Neural cell (in vitro differentiated cells): Measurements from ENCODE around the gene CKAP4.

ENCODE experiments used
- EP300 ChIP-seq: fragments of 450-650 bp; conservative IDR thresholded peaks from 2 replicates; pipeline ENCODE4 v1.6.1; 2014; ENCODE audit warnings: antibody characterized with exemption, mild to moderate bottlenecking, moderate library complexity; ENCODE audit not compliant: poor library complexity, severe bottlenecking
- EZH2 ChIP-seq: fragments of 200-600, 300-800 bp; shearing (Covaris generic), sonication (generic); IDR thresholded peaks from 2 replicates; pipeline ENCODE4 v1.6.1; 2014; ENCODE audit warnings: antibody characterized with exemption, low read length, borderline replicate concordance, mild to moderate bottlenecking; ENCODE audit not compliant: insufficient read depth, poor library complexity, severe bottlenecking
- POLR2AphosphoS5 ChIP-seq: IDR thresholded peaks from 2 replicates; pipeline ENCODE4 v1.6.1; 2012
- RAD21 ChIP-seq: fragments of 450-650 bp; conservative IDR thresholded peaks from 2 replicates; pipeline ENCODE4 v1.6.1; 2014; ENCODE audit warnings: antibody characterized with exemption, mild to moderate bottlenecking, moderate library complexity
- SMC3 ChIP-seq: fragments of 450-650 bp; conservative IDR thresholded peaks from 2 replicates; pipeline ENCODE4 v1.6.1; 2014; ENCODE audit warnings: antibody characterized with exemption, mild to moderate bottlenecking, moderate library complexity; ENCODE audit not compliant: poor library complexity
- TAF1 ChIP-seq: IDR thresholded peaks from 2 replicates; pipeline ENCODE4 v1.6.1; 2012; ENCODE audit warnings: low read depth
- TF ChIP-seq, protein P1 (sequence below): fragments of 450-650 bp; IDR thresholded peaks from 2 replicates; pipeline ENCODE4 v1.5.1; 2014; ENCODE audit warnings: antibody characterized with exemption, mild to moderate bottlenecking, moderate library complexity; ENCODE audit not compliant: poor library complexity, severe bottlenecking

GRCh38 chr12:106285982-106286381 lies 38.2 kb upstream of the CKAP4 start:
- TF ChIP-seq, protein P1, sequence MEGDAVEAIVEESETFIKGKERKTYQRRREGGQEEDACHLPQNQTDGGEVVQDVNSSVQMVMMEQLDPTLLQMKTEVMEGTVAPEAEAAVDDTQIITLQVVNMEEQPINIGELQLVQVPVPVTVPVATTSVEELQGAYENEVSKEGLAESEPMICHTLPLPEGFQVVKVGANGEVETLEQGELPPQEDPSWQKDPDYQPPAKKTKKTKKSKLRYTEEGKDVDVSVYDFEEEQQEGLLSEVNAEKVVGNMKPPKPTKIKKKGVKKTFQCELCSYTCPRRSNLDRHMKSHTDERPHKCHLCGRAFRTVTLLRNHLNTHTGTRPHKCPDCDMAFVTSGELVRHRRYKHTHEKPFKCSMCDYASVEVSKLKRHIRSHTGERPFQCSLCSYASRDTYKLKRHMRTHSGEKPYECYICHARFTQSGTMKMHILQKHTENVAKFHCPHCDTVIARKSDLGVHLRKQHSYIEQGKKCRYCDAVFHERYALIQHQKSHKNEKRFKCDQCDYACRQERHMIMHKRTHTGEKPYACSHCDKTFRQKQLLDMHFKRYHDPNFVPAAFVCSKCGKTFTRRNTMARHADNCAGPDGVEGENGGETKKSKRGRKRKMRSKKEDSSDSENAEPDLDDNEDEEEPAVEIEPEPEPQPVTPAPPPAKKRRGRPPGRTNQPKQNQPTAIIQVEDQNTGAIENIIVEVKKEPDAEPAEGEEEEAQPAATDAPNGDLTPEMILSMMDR: no peak
- TF ChIP-seq EZH2 (no peak), SMC3 (no peak), POLR2AphosphoS5 (no peak), RAD21 (no peak), EP300 (no peak), TAF1 (no peak)
